Fibroblast of lung (primary cell): ENCODE results near the gene C1QTNF1.

Experiments
- EZH2 ChIP-seq: IDR thresholded peaks from 2 replicates; pipeline ENCODE4 v1.5.1; 2012; ENCODE audit warnings: low read length, control low read depth, mild to moderate bottlenecking; ENCODE audit errors: missing control alignments
- TF ChIP-seq, protein P1 (sequence below), 2 donors: IDR thresholded peaks in 1 of 2; conservative IDR thresholded peaks in 1 of 2; 1 replicate in 1 of 2; 2 replicates in 1 of 2; pipeline ENCODE4 v1.5.1; 2011 to 2012; ENCODE audit warnings: low read length in 2 of 2, control low read depth in 1 of 2, inconsistent platforms in 1 of 2, low read depth in 1 of 2, mild to moderate bottlenecking in 1 of 2

DNA sequence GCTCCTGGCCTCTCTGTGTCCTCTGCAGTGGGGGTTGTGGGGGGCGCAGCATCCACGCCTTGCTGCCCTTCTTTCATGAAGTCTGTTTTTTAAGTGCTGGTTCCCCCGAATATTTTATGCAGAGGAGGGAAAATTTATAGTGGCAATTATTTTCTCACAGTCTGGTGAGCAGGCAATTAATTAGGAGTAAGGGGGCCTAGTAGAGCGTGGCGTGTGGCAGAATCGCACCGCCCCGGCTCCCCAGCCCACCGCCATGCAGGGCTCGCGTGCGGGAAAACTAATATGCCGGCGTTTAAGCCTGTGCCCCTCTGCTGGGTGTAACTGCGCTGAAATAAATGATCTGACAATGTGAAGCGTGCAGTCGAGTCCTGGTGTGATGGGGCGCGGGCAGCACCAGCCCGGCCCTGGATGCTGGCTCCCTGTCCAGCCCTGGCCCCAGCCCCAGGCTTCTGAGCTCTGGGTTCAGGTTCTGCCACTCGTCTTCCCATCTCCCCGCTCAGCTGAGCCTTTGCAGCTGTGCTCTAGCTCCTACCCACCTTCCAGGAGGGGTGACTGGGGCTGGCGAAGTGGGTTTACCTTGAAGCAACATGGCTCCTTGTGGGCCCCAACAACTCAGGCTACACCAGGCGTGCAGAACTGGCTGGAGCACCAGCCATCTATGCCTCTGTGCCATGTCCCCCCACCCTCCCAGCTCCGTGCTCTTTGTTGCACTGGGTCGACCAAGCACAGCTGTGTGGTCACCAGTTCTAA lies 64.5 kb downstream of the C1QTNF1 start:
- TF ChIP-seq, protein P1, sequence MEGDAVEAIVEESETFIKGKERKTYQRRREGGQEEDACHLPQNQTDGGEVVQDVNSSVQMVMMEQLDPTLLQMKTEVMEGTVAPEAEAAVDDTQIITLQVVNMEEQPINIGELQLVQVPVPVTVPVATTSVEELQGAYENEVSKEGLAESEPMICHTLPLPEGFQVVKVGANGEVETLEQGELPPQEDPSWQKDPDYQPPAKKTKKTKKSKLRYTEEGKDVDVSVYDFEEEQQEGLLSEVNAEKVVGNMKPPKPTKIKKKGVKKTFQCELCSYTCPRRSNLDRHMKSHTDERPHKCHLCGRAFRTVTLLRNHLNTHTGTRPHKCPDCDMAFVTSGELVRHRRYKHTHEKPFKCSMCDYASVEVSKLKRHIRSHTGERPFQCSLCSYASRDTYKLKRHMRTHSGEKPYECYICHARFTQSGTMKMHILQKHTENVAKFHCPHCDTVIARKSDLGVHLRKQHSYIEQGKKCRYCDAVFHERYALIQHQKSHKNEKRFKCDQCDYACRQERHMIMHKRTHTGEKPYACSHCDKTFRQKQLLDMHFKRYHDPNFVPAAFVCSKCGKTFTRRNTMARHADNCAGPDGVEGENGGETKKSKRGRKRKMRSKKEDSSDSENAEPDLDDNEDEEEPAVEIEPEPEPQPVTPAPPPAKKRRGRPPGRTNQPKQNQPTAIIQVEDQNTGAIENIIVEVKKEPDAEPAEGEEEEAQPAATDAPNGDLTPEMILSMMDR (conservative IDR thresholded peaks at IDR 0.05 in 1 of 2, IDR thresholded peaks at IDR 0.05 in 1 of 2; ENCODE audit: low read depth in 1 of 2, low read length in 2 of 2) = no peak
- TF ChIP-seq EZH2 = no peak
